Muscle of arm (tissue), 14 donors: Measurements from ENCODE around the gene GDI1. TPM values are rescaled to one million over a fixed set of nuclear protein-coding genes. Genes with fewer than 3 reads are reported as not detected.
A peak's percentile ranks its signal among the peaks of the same experiment; 100 is the strongest.
"Not testable (repeated sequence)": the region's sequence is repeated elsewhere in the genome, so short reads cannot be mapped to it uniquely, and the experiment has no call there.

Experiments
- DNase-seq: peaks from one replicate; pipeline ENCODE4 v3.0.0-alpha.2; 2013
- long read RNA-seq, 11 donors: transcript quantifications; one replicate each; lab custom pipeline, GENCODE V29; 2026
- polyA plus RNA-seq, 12 donors: library from polyadenylated mRNA; unstranded; fragments of 120-200 nt; gene quantifications; one replicate each; pipeline ENCODE4 v1.2.1, GENCODE V29; 2013; ENCODE audit not compliant: insufficient read length in 12 of 12

The GDI1 gene
- 100 to 1,000 TPM in 2 of 12 donors, 10 to 100 TPM in 9, not detected in 1; 70.4 to 137 (median 83.8) TPM for polyA plus RNA-seq
- long read RNA-seq, donor 1, transcript GDI1-207 (4 exons, 2,417 nt) = minor isoform, 10 of 255 reads
- long read RNA-seq, donor 1, transcript GDI1-204 (11 exons, 2,474 nt) = major isoform, 25 of 255 reads
- long read RNA-seq, donor 1, transcript GDI1-206 (3 exons, 754 nt) = minor isoform, 5 of 255 reads
- long read RNA-seq, donor 1, transcript GDI1-211 (5 exons, 1,014 nt) = minor isoform, 8 of 255 reads
- long read RNA-seq, donor 1, partial matches to known transcripts = 198 of 255 reads
- long read RNA-seq, donor 1, other reads (novel, unspliced or antisense) = 6 of 255 reads
- long read RNA-seq, donor 2, transcript GDI1-204 (11 exons, 2,474 nt) = major isoform, 12 of 30 reads
- long read RNA-seq, donor 2, transcript GDI1-207 (4 exons, 2,417 nt) = minor isoform, 8 of 30 reads
- long read RNA-seq, donor 2, partial matches to known transcripts = 0 of 30 reads
- long read RNA-seq, donor 2, other reads (novel, unspliced or antisense) = 0 of 30 reads
- long read RNA-seq, donor 3, transcript GDI1-211 (5 exons, 1,014 nt) = major isoform, 8 of 24 reads
- long read RNA-seq, donor 3, partial matches to known transcripts = 7 of 24 reads
- long read RNA-seq, donor 3, other reads (novel, unspliced or antisense) = 0 of 24 reads
- long read RNA-seq, donor 4, partial matches to known transcripts = 0 of 9 reads
- long read RNA-seq, donor 4, other reads (novel, unspliced or antisense) = 0 of 9 reads
- long read RNA-seq, donor 5, transcript GDI1-204 (11 exons, 2,474 nt) = major isoform, 24 of 160 reads
- long read RNA-seq, donor 5, transcript GDI1-211 (5 exons, 1,014 nt) = minor isoform, 16 of 160 reads
- long read RNA-seq, donor 5, partial matches to known transcripts = 113 of 160 reads
- long read RNA-seq, donor 5, other reads (novel, unspliced or antisense) = 0 of 160 reads
- long read RNA-seq, donor 6, transcript GDI1-204 (11 exons, 2,474 nt) = major isoform, 13 of 21 reads
- long read RNA-seq, donor 6, partial matches to known transcripts = 0 of 21 reads
- long read RNA-seq, donor 6, other reads (novel, unspliced or antisense) = 0 of 21 reads
- long read RNA-seq, donor 7, partial matches to known transcripts = 66 of 75 reads
- long read RNA-seq, donor 7, other reads (novel, unspliced or antisense) = 0 of 75 reads
- long read RNA-seq, donor 8, transcript GDI1-204 (11 exons, 2,474 nt) = major isoform, 19 of 66 reads
- long read RNA-seq, donor 8, transcript GDI1-211 (5 exons, 1,014 nt) = minor isoform, 6 of 66 reads
- long read RNA-seq, donor 8, partial matches to known transcripts = 35 of 66 reads
- long read RNA-seq, donor 8, other reads (novel, unspliced or antisense) = 0 of 66 reads
- long read RNA-seq, donor 9, transcript GDI1-211 (5 exons, 1,014 nt) = major isoform, 5 of 16 reads
- long read RNA-seq, donor 9, partial matches to known transcripts = 5 of 16 reads
- long read RNA-seq, donor 9, other reads (novel, unspliced or antisense) = 0 of 16 reads
- long read RNA-seq, donor 10, transcript GDI1-211 (5 exons, 1,014 nt) = minor isoform, 5 of 109 reads
- long read RNA-seq, donor 10, transcript GDI1-204 (11 exons, 2,474 nt) = major isoform, 20 of 109 reads
- long read RNA-seq, donor 10, partial matches to known transcripts = 83 of 109 reads
- long read RNA-seq, donor 10, other reads (novel, unspliced or antisense) = 0 of 109 reads
- long read RNA-seq, donor 11, transcript GDI1-207 (4 exons, 2,417 nt) = minor isoform, 5 of 141 reads
- long read RNA-seq, donor 11, transcript GDI1-204 (11 exons, 2,474 nt) = major isoform, 9 of 141 reads
- long read RNA-seq, donor 11, partial matches to known transcripts = 116 of 141 reads
- long read RNA-seq, donor 11, other reads (novel, unspliced or antisense) = 0 of 141 reads

- no peak for DNase-seq
These were observed at the start of gene GDI1 for GRCh38 chrX:154436983-154437752. Gene GDI1 (plus strand): TSS chrX:154437154. CDS start chrX:154437255, 101 bp downstream.

- DNase-seq = not testable (repeated sequence)
These were observed 48.9 kb upstream of the GDI1 start for GRCh38 chrX:154388094-154388493.

GRCh38 chrX:154388649-154389048 is 48.3 kb upstream of the GDI1 start:
- DNase-seq = not testable (repeated sequence)

GRCh38 chrX:154389812-154390747 is 46.9 kb upstream of the GDI1 start:
- DNase-seq = not testable (repeated sequence)

- DNase-seq = not testable (repeated sequence)
These were observed 40.6 kb upstream of the GDI1 start for GRCh38 chrX:154396363-154396762.

- no peak for DNase-seq
These were observed 39.7 kb upstream of the GDI1 start for GRCh38 chrX:154396973-154397887.

- peak; percentile 95 for DNase-seq
These were observed 38.9 kb upstream of the GDI1 start, which contains the start of gene RPL10 for GRCh38 chrX:154397888-154398667. Gene RPL10 (plus strand): TSS chrX:154398377. CDS start chrX:154398520, 143 bp downstream.

GRCh38 chrX:154398668-154399526 is 38.1 kb upstream of the GDI1 start:
- DNase-seq = peak; percentile 83

- DNase-seq = no peak
These were observed 37.2 kb upstream of the GDI1 start for GRCh38 chrX:154399527-154400368.

- not testable (repeated sequence) for DNase-seq
These were observed 36.6 kb upstream of the GDI1 start for GRCh38 chrX:154400369-154400817.

GRCh38 chrX:154401045-154401799 is 35.7 kb upstream of the GDI1 start:
- no peak for DNase-seq

GRCh38 chrX:154401918-154402621 is 34.9 kb upstream of the GDI1 start:
- DNase-seq = no peak
